Measurements from ENCODE around the gene FADD.

DNA sequence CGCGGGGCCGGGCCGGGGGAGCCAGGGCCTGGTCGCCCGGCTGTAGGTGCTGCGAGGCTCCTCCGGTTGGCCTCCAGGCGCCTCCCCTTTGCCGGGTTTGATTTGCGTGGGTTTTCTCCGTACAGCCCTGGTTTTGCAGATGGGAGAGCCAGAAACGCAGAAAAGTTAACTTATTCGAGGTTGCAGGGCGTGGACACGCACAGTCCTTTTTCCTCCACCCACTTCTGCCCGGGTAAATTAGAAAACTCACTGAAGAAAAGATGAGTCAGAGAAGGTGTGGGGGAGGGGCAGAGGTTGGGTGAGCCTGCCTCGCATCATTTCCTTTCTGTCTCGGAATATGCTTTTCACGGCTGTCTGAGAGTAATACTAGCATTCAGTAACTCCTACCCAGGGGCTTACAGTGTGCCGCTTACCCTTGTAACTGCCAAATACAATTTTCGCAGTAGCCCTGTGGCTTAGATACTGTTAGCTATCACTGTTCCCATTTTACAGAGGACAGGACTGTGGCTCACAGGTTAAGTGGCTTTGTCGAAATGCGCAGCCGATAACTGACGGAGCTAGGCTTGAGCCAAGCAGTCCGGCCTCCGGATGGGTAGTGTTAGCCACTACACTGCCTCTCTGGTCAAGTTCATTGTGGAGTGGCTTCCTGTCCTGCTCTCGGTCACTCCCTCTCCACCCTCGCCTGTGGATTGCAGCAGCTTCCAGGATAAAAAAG is 812 bp downstream of the FADD start:
- TF ChIP-seq, protein P1, sequence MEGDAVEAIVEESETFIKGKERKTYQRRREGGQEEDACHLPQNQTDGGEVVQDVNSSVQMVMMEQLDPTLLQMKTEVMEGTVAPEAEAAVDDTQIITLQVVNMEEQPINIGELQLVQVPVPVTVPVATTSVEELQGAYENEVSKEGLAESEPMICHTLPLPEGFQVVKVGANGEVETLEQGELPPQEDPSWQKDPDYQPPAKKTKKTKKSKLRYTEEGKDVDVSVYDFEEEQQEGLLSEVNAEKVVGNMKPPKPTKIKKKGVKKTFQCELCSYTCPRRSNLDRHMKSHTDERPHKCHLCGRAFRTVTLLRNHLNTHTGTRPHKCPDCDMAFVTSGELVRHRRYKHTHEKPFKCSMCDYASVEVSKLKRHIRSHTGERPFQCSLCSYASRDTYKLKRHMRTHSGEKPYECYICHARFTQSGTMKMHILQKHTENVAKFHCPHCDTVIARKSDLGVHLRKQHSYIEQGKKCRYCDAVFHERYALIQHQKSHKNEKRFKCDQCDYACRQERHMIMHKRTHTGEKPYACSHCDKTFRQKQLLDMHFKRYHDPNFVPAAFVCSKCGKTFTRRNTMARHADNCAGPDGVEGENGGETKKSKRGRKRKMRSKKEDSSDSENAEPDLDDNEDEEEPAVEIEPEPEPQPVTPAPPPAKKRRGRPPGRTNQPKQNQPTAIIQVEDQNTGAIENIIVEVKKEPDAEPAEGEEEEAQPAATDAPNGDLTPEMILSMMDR (conservative IDR thresholded peaks at IDR 0.05 in 1 of 2, IDR thresholded peaks at IDR 0.05 in 1 of 2; ENCODE audit: extremely low read depth in 1 of 2, insufficient read depth in 1 of 2, low read depth in 1 of 2, low read length in 2 of 2) = no peak
- TF ChIP-seq EZH2 (IDR thresholded peaks at IDR 0.05; ENCODE audit: borderline replicate concordance, low read length) = no peak

All from mammary epithelial cell (primary cell).